GM12878 (cell line): ENCODE results near the gene CDC42SE1. TPM values are rescaled to one million over a fixed set of nuclear protein-coding genes. Genes with fewer than 3 reads are reported as not detected.

Experiments used
- ATAC-seq: fragments of 200-7000 bp; cut with Tn5 transposase; 3 replicates; pipeline ENCODE4 v1.9.1; 2020; ENCODE audit warnings: mild to moderate bottlenecking, moderate library complexity
- BruUV-seq: library from RNA; stranded (reverse); fragments of 400-500 nt; replicated peaks from 2 replicates; lab custom pipeline; 2021; lab: Mats Ljungman, UMichigan
- CTCF ChIA-PET: fragments of 300-600 bp; sonication (Branson Sonifier 250); formaldehyde crosslinking; extraction: SDS; loops from one replicate; lab custom pipeline; 2021; ENCODE audit warnings: inconsistent platforms; lab: Yijun Ruan, JAX
- POLR2A ChIA-PET: fragments of 350-600 bp; formaldehyde crosslinking; extraction: SDS; loops from one replicate; lab custom pipeline; 2021; ENCODE audit warnings: inconsistent platforms; lab: Charles Lee
- RAD21 ChIA-PET: fragments of 300-600 bp; sonication (Branson Sonifier 250); formaldehyde crosslinking; loops from one replicate; lab custom pipeline; 2023; ENCODE audit warnings: antibody characterized with exemption; ENCODE audit not compliant: unreplicated experiment; lab: Charles Lee
- SMC1A ChIA-PET: fragments of 300-600 bp; sonication (Branson Sonifier 250); formaldehyde crosslinking; loops from one replicate; lab custom pipeline; 2023; ENCODE audit not compliant: unreplicated experiment, uncharacterized antibody; lab: Charles Lee
- DNase-seq: peaks from one replicate; pipeline ENCODE4 v3.0.0-alpha.2; 2011; ENCODE audit warnings: low read depth, low spot score
- FAIRE-seq: peaks from 3 replicates; lab custom pipeline; 2011; peaks lifted over from hg19 to GRCh38; lab: Jason Lieb, UNC
- H2AFZ ChIP-seq: 2 replicates; pipeline ENCODE4 v1.6.0; 2011; ENCODE audit warnings: low read depth, low read length, control low read depth; ENCODE audit not compliant: control insufficient read depth
- H3K27ac ChIP-seq: 2 replicates; pipeline ENCODE4 v1.5.1; 2011; ENCODE audit warnings: control low read depth; ENCODE audit not compliant: control insufficient read depth, insufficient read depth
- H3K27me3 ChIP-seq, 2 experiments: replicated peaks in 1 of 2; 2 replicates each; pipeline versions ENCODE4 v1.6.0 to v1.6.1; 2011; ENCODE audit warnings: low read length in 1 of 2; ENCODE audit not compliant: control insufficient read depth in 2 of 2, insufficient read depth in 2 of 2
- H3K36me3 ChIP-seq, 2 experiments: 2 replicates each; pipeline ENCODE4 v1.5.1; 2011; ENCODE audit warnings: low read length in 1 of 2; ENCODE audit not compliant: control insufficient read depth in 2 of 2, insufficient read depth in 2 of 2
- H3K4me1 ChIP-seq: 2 replicates; pipeline ENCODE4 v1.6.1; 2011; ENCODE audit warnings: mild to moderate bottlenecking, low read length, moderate library complexity, mixed read lengths; ENCODE audit not compliant: control insufficient read depth, insufficient read depth
- H3K4me2 ChIP-seq: 2 replicates; pipeline ENCODE4 v1.6.0; 2011; ENCODE audit warnings: control low read depth; ENCODE audit not compliant: control insufficient read depth, insufficient read depth
- H3K4me3 ChIP-seq: fragments of 200-600 bp; sonication (generic); 2 replicates; pipeline ENCODE4 v1.5.1; 2016
- H3K79me2 ChIP-seq: 2 replicates; pipeline ENCODE4 v1.6.0; 2011; ENCODE audit warnings: low read length; ENCODE audit not compliant: control insufficient read depth, insufficient read depth
- H3K9ac ChIP-seq: 2 replicates; pipeline ENCODE4 v1.8.0; 2011; ENCODE audit warnings: low read length, control low read depth, mixed read lengths; ENCODE audit not compliant: control insufficient read depth, insufficient read depth
- H3K9me3 ChIP-seq: replicated peaks from 3 replicates; pipeline ENCODE4 v1.5.1; 2011; ENCODE audit warnings: mild to moderate bottlenecking, low read length; ENCODE audit not compliant: control insufficient read depth, insufficient read depth
- H4K20me1 ChIP-seq: 2 replicates; pipeline ENCODE4 v1.6.0; 2011; ENCODE audit not compliant: control insufficient read depth, insufficient read depth
- EZH2 ChIP-seq: IDR thresholded peaks from 2 replicates; pipeline ENCODE4 v1.6.1; 2012; ENCODE audit warnings: low read depth, mild to moderate bottlenecking, control low read depth, inconsistent platforms, low read length, borderline replicate concordance; ENCODE audit not compliant: control insufficient read depth
- HDAC2 ChIP-seq: fragments of 200-600 bp; sonication (generic); IDR thresholded peaks from 2 replicates; pipeline ENCODE4 v1.6.1; 2017
- HDGF ChIP-seq: fragments of 450-650 bp; IDR thresholded peaks from 2 replicates; pipeline ENCODE4 v1.6.1; 2016; ENCODE audit warnings: antibody characterized with exemption
- KAT2A ChIP-seq: conservative IDR thresholded peaks from 2 replicates; pipeline ENCODE4 v1.6.1; 2011; ENCODE audit warnings: low read depth, low read length; ENCODE audit not compliant: control insufficient read depth
- MEF2A ChIP-seq: IDR thresholded peaks from 2 replicates; pipeline ENCODE4 v1.6.1; 2011; ENCODE audit warnings: low read depth, mild to moderate bottlenecking, low read length, moderate library complexity; ENCODE audit not compliant: insufficient read depth
- NFYA ChIP-seq: IDR thresholded peaks from 2 replicates; pipeline ENCODE4 v1.6.1; 2011; ENCODE audit warnings: low read depth, mild to moderate bottlenecking, low read length, improper control_type of control experiment, borderline replicate concordance
- RBBP5 ChIP-seq: fragments of 200-600 bp; sonication (generic); conservative IDR thresholded peaks from 2 replicates; pipeline ENCODE4 v1.6.1; 2016
- RFX5 ChIP-seq: IDR thresholded peaks from 2 replicates; pipeline ENCODE4 v1.6.1; 2011; ENCODE audit warnings: low read depth, low read length, improper control_type of control experiment
- SIX5 ChIP-seq: IDR thresholded peaks from 2 replicates; pipeline ENCODE4 v1.6.1; 2011; ENCODE audit warnings: mild to moderate bottlenecking, low read depth, low read length, moderate library complexity; ENCODE audit not compliant: severe bottlenecking
- SMAD5 ChIP-seq: IDR thresholded peaks from 2 replicates; pipeline ENCODE4 v1.6.1; 2016; ENCODE audit warnings: antibody characterized with exemption, low read depth
- SP1 ChIP-seq: IDR thresholded peaks from one replicate; pipeline ENCODE4 v1.6.1; 2011; ENCODE audit warnings: low read depth, low read length
- SPI1 ChIP-seq: IDR thresholded peaks from 2 replicates; pipeline ENCODE4 v1.6.1; 2011; ENCODE audit warnings: low read depth, mild to moderate bottlenecking, low read length, moderate library complexity, borderline replicate concordance; ENCODE audit not compliant: insufficient read depth
- TBL1XR1 ChIP-seq: IDR thresholded peaks from 2 replicates; pipeline ENCODE4 v1.6.1; 2012; ENCODE audit warnings: low read depth, low read length, improper control_type of control experiment
- ZNF24 ChIP-seq: fragments of 450-650 bp; IDR thresholded peaks from 2 replicates; pipeline ENCODE4 v1.6.1; 2017; ENCODE audit warnings: antibody characterized with exemption, mild to moderate bottlenecking
- WGBS: methylation state at CpG from one replicate; pipeline ENCODE4 v1.1.6; 2016; ENCODE audit warnings: low lambda C conversion rate; ENCODE audit not compliant: insufficient replicate concordance, insufficient coverage; ENCODE audit errors: missing lambda C conversion rate; 5-methylcytosine and 5-hydroxymethylcytosine counted together
- in situ Hi-C: fragments of 300-500 bp; cut with MboI; formaldehyde crosslinking; loops from 9 replicates; pipeline ENCODE4 v1.14.3; 2018; ENCODE audit warnings: mixed read lengths
- intact Hi-C: fragments of 100-400 bp; cut with micrococcal nuclease; formaldehyde crosslinking; loops from one replicate; pipeline ENCODE4 v1.14.2; 2022; ENCODE audit not compliant: unreplicated experiment
- polyA plus RNA-seq, 11 experiments: library from polyadenylated mRNA; depleted of rRNA in 4 of 11; unstranded in 6 of 11; stranded (reverse) in 5 of 11; fragments of >200 nt; fragmentation: Nextera tagmentation in 4 of 11; fragmentation: Illumina TruSeq in 1 of 11; extraction: Ambion mirVana in 4 of 11; extraction: Trizol in 1 of 11; gene quantifications; 1 replicate in 1 of 11; 2 replicates in 10 of 11; pipeline versions ENCODE4 v1.2.1 to v1.2.3, GENCODE V29; 2011 to 2016; ENCODE audit warnings: inconsistent platforms in 2 of 11, missing spikeins in 2 of 11, low read depth in 1 of 11
- total RNA-seq, 4 experiments: library from RNA; depleted of rRNA in 3 of 4; stranded (reverse); fragments of >200 nt in 3 of 4; fragmentation: Illumina TruSeq in 1 of 4; extraction: Trizol in 1 of 4; gene quantifications; 2 replicates each; pipeline versions ENCODE4 v1.2.1 to v1.2.3, GENCODE V29; 2013 to 2021
- TF ChIP-seq, protein P1 (sequence below): fragments of 150-350 bp; IDR thresholded peaks from 2 replicates; pipeline ENCODE4 v1.6.1; 2016; ENCODE audit warnings: low read depth, low read length
- TF ChIP-seq, protein P2 (sequence below): IDR thresholded peaks from 2 replicates; pipeline ENCODE4 v1.6.1; 2011; ENCODE audit warnings: low read depth, mild to moderate bottlenecking, low read length, moderate library complexity, borderline replicate concordance; ENCODE audit errors: extremely low read depth
- TF ChIP-seq, protein P3 (sequence below): IDR thresholded peaks from 2 replicates; pipeline ENCODE4 v1.6.1; 2011; ENCODE audit warnings: borderline replicate concordance, low read depth, mild to moderate bottlenecking, moderate library complexity, mixed read lengths, low read length; ENCODE audit not compliant: insufficient read depth; ENCODE audit errors: extremely low read length

CDC42SE1 gene
- total and polyA plus RNA-seq, 10 of the 15 experiments (the other 5 are each of a cell fraction or from before 2014, with no cell fraction given): 35.7 to 112 (median 74.3) TPM

DNA sequence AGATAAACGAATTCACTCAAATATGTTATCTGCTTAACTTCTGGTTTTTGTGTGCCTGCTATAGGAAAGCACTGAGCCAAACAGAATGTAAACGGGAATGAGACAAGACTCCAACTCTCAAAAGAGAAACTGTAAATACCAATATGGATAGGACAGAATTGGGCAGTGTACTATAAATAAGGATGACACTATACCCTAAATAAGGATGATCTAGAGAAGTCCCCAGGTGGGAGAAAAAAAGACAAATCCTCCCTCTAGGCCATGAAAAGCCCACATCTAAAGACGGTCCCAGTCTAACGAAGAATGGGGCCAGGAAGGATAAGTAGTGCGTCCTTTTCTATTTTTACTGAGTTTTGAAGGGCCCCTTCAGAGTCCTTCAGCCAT is 9.7 kb upstream of the CDC42SE1 start:
- no peaks in the 10 kb centered on the region for H3K9me3 ChIP-seq
- no peaks in the 10 kb centered on the region for H3K27me3 ChIP-seq
- no peaks in the 10 kb centered on the region for H4K20me1 ChIP-seq
- H3K36me3 ChIP-seq: no peaks in the 10 kb centered on the region
- WGBS: 70% methylated on average over 5 of the region's 5 CpGs
- no TSS peak for BruUV-seq
- H3K9ac ChIP-seq: no peak overlapping the region
- no peak for DNase-seq
- peak overlapping the region; percentile 93 for H3K4me2 ChIP-seq
- TF ChIP-seq, protein P1, sequence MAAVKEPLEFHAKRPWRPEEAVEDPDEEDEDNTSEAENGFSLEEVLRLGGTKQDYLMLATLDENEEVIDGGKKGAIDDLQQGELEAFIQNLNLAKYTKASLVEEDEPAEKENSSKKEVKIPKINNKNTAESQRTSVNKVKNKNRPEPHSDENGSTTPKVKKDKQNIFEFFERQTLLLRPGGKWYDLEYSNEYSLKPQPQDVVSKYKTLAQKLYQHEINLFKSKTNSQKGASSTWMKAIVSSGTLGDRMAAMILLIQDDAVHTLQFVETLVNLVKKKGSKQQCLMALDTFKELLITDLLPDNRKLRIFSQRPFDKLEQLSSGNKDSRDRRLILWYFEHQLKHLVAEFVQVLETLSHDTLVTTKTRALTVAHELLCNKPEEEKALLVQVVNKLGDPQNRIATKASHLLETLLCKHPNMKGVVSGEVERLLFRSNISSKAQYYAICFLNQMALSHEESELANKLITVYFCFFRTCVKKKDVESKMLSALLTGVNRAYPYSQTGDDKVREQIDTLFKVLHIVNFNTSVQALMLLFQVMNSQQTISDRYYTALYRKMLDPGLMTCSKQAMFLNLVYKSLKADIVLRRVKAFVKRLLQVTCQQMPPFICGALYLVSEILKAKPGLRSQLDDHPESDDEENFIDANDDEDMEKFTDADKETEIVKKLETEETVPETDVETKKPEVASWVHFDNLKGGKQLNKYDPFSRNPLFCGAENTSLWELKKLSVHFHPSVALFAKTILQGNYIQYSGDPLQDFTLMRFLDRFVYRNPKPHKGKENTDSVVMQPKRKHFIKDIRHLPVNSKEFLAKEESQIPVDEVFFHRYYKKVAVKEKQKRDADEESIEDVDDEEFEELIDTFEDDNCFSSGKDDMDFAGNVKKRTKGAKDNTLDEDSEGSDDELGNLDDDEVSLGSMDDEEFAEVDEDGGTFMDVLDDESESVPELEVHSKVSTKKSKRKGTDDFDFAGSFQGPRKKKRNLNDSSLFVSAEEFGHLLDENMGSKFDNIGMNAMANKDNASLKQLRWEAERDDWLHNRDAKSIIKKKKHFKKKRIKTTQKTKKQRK: no peak
- TF ChIP-seq SIX5 (no peak), ZNF24 (no peak), SP1 (no peak), EZH2 (no peak), TBL1XR1 (no peak), RFX5 (no peak), RBBP5 (no peak), HDAC2 (no peak), HDGF (no peak), MEF2A (no peak), SPI1 (no peak), SMAD5 (no peak), NFYA (no peak), KAT2A (no peak)
- TF ChIP-seq, protein P2, sequence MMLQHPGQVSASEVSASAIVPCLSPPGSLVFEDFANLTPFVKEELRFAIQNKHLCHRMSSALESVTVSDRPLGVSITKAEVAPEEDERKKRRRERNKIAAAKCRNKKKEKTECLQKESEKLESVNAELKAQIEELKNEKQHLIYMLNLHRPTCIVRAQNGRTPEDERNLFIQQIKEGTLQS: no peak
- TF ChIP-seq, protein P3, sequence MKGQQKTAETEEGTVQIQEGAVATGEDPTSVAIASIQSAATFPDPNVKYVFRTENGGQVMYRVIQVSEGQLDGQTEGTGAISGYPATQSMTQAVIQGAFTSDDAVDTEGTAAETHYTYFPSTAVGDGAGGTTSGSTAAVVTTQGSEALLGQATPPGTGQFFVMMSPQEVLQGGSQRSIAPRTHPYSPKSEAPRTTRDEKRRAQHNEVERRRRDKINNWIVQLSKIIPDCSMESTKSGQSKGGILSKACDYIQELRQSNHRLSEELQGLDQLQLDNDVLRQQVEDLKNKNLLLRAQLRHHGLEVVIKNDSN: no peak
- TF ChIP-seq, all 136 proteins: peak for 0
- Histone ChIP-seq H3K4me3 (no peak overlapping the region), H3K79me2 (peaks cover 10% of the 10 kb centered on the region), H3K4me1 (peaks cover 8% of the 10 kb centered on the region), H3K27ac (no peak overlapping the region), H2AFZ (no peak overlapping the region)
- ChIA-PET POLR2A (interaction anchor here (2.8 kb wide), 1 partner anchor 9 kb away, joined by 38 read pairs; the partner anchor contains the start of genes CDC42SE1 and MLLT11), RAD21 (no interaction called here), SMC1A (no interaction called here), CTCF (interaction anchor here (1.3 to 1.8 kb wide), 2 partner anchors 21 to 31 kb away, joined by 4 to 6 read pairs; partner anchors contain the start of gene C1orf56)
- in situ Hi-C loops: no loop called here
- ATAC-seq: no peak
- no peak for FAIRE-seq
- intact Hi-C loops: no loop called here
